Omental fat pad (tissue), 4 donors: ENCODE measurements around the gene THAP7. TPM values are rescaled to one million over a fixed set of nuclear protein-coding genes. Genes with fewer than 3 reads are reported as not detected.

Source experiments
- ATAC-seq: fragments of 150-250 bp; one replicate; pipeline ENCODE4 v1.9.1; 2016; ENCODE audit warnings: mild to moderate bottlenecking, moderate library complexity; ENCODE audit not compliant: low FRiP score
- DNase-seq: peaks from one replicate; pipeline ENCODE4 v3.0.0-alpha.2; 2019; ENCODE audit warnings: low spot score
- CTCF ChIP-seq, 3 donors: fragments of 450-650 bp; IDR thresholded peaks; one replicate each; pipeline ENCODE4 v1.5.1; 2016 to 2017; ENCODE audit warnings: antibody characterized with exemption in 3 of 3, mild to moderate bottlenecking in 3 of 3, moderate library complexity in 2 of 3
- total RNA-seq, 4 donors: library from RNA; depleted of rRNA; stranded (reverse); fragments of >200 nt; gene quantifications; one replicate each; pipeline ENCODE4 v1.1.0, GENCODE V29; 2016

Gene THAP7
- total RNA-seq, 4 donors from 2014 or later, result 27.4 to 34.2 (median 32.8) TPM

- DNase-seq (no peak), ATAC-seq (no peak)
- no peak for TF ChIP-seq CTCF (IDR thresholded peaks at IDR 0.05)
These were observed 27.6 kb upstream of the THAP7 start for GRCh38 chr22:21029486-21030025.

- DNase-seq, result no peak
- no peak for TF ChIP-seq CTCF (IDR thresholded peaks at IDR 0.05)
- ATAC-seq, result no peak
These were observed 26.6 kb upstream of the THAP7 start for GRCh38 chr22:21028277-21029251.

GRCh38 chr22:21026783-21027692, 25.1 kb upstream of the THAP7 start:
- TF ChIP-seq CTCF (IDR thresholded peaks at IDR 0.05), result no peak
- ATAC-seq (peak; percentile 58), DNase-seq (no peak)

GRCh38 chr22:21025763-21026755, 24.1 kb upstream of the THAP7 start:
- DNase-seq (no peak), ATAC-seq (no peak)
- no peak for TF ChIP-seq CTCF (IDR thresholded peaks at IDR 0.05)

GRCh38 chr22:21025266-21025665, 23.3 kb upstream of the THAP7 start:
- no peak for DNase-seq
- no peak for ATAC-seq
- TF ChIP-seq CTCF (IDR thresholded peaks at IDR 0.05), result no peak
